Kidney (tissue), 14 donors: ENCODE data around the gene INPP5A. TPM values are rescaled to one million over a fixed set of nuclear protein-coding genes. Genes with fewer than 3 reads are reported as not detected.

ENCODE experiments used
- DNase-seq, 5 donors: peaks; one replicate each; pipeline ENCODE4 v3.0.0-alpha.2; 2013 to 2020
- FAIRE-seq: peaks from 2 replicates; lab custom pipeline; 2012; peaks lifted over from hg19 to GRCh38; lab: Jason Lieb, UNC
- H3K27ac ChIP-seq, 2 donors: one replicate each; pipeline ENCODE4 v1.7.0; 2013; ENCODE audit warnings: low read depth in 2 of 2, low read length in 2 of 2, inconsistent platforms in 1 of 2
- H3K27me3 ChIP-seq: one replicate; pipeline ENCODE4 v1.7.1; 2013; ENCODE audit warnings: low read length, inconsistent platforms; ENCODE audit not compliant: control insufficient read depth, insufficient read depth
- H3K36me3 ChIP-seq, 3 donors: one replicate each; pipeline versions ENCODE4 v1.7.0 to v1.7.1; 2013; ENCODE audit warnings: low read length in 3 of 3, control low read depth in 1 of 3, inconsistent platforms in 1 of 3; ENCODE audit not compliant: insufficient read depth in 3 of 3, control insufficient read depth in 2 of 3
- H3K4me1 ChIP-seq, 3 donors: one replicate each; pipeline versions ENCODE4 v1.7.0 to v1.7.1; 2013; ENCODE audit warnings: low read length in 3 of 3, inconsistent platforms in 1 of 3, low read depth in 1 of 3; ENCODE audit not compliant: control insufficient read depth in 2 of 3, insufficient read depth in 2 of 3
- H3K4me3 ChIP-seq, 3 donors: one replicate each; pipeline versions ENCODE4 v1.7.0 to v1.8.1; 2013; ENCODE audit warnings: low read length in 3 of 3, control low read depth in 1 of 3, inconsistent platforms in 1 of 3
- H3K9ac ChIP-seq, 3 donors: one replicate each; pipeline versions ENCODE4 v1.7.0 to v1.7.1; 2013; ENCODE audit warnings: low read length in 3 of 3, control low read depth in 1 of 3, inconsistent platforms in 1 of 3
- H3K9me3 ChIP-seq, 3 donors: one replicate each; pipeline versions ENCODE4 v1.7.0 to v1.7.1; 2013; ENCODE audit warnings: low read length in 3 of 3, control low read depth in 1 of 3, inconsistent platforms in 1 of 3; ENCODE audit not compliant: control insufficient read depth in 2 of 3, insufficient read depth in 1 of 3
- intact Hi-C: fragments of 100-400 bp; cut with DNase I; formaldehyde crosslinking; loops from one replicate; pipeline ENCODE4 v1.11.1; 2022
- polyA plus RNA-seq: library from polyadenylated mRNA; stranded (reverse); fragments of 350-450 nt; fragmentation: Illumina TruSeq; extraction: RNeasy Lipid Tissue Mini Kit (QIAGEN cat#74804); gene quantifications from one replicate; pipeline ENCODE4 v1.2.3, GENCODE V29; 2014; ENCODE audit warnings: low read depth, low replicate concordance; ENCODE audit not compliant: insufficient read depth
- total RNA-seq: library from RNA; stranded (reverse); fragmentation: NEBNext Ultra II Directional; extraction: Animal tissue kit (Norgen Biotek cat#: 25700); gene quantifications from one replicate; pipeline ENCODE4 v1.2.1, GENCODE V29; 2021
- TF ChIP-seq, protein P1 (sequence below): IDR thresholded peaks from 3 replicates; pipeline ENCODE4 v1.5.1; 2012; ENCODE audit warnings: mild to moderate bottlenecking, moderate library complexity, borderline replicate concordance; ENCODE audit not compliant: insufficient read depth; ENCODE audit errors: extremely low read depth
- donor health status: control.
- donor health status: control.
- donor health status: control.
- donor health status: control.
- donor health status: control.
- donor health status: DM: yes; HTN: yes; CAD: no.
- donor health status: Normal renal cell carcinoma (clear cell type).

The INPP5A gene
- total and polyA plus RNA-seq, 2 donors from 2014 or later: 20.8 to 40.3 TPM

DNA sequence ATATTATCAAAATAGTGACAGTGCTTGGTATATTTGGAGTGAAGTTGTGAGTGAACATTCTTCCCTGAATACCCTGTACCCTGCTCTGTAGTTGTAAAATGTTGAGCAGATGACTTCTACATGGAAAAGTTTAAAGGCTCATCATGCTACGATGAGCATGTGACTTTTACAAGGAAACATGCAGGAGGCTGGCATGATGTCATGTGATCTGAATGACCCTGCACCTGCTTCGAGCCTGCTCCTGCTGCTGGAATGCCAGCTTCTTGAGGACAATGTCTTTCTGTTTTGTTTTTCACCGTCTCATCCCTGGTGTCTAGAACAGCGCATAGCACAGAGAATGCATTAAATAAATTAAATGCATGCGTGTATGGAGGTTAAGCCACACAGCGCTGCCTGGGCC, 5.4 kb upstream of the INPP5A start:
- no peaks in the 10 kb centered on the region for H3K27me3 ChIP-seq
- peaks cover 0 to 15% (median 3%) of the 10 kb centered on the region in 3 donors for H3K4me1 ChIP-seq
- DNase-seq (peak in 1 of 5 donors; percentile 28), FAIRE-seq (no peak)
- no peaks in the 10 kb centered on the region for H3K36me3 ChIP-seq
- no peak overlapping the region for H3K9ac ChIP-seq
- no peak overlapping the region for H3K4me3 ChIP-seq
- H3K9me3 ChIP-seq: no peaks in the 10 kb centered on the region
- TF ChIP-seq, protein P1, sequence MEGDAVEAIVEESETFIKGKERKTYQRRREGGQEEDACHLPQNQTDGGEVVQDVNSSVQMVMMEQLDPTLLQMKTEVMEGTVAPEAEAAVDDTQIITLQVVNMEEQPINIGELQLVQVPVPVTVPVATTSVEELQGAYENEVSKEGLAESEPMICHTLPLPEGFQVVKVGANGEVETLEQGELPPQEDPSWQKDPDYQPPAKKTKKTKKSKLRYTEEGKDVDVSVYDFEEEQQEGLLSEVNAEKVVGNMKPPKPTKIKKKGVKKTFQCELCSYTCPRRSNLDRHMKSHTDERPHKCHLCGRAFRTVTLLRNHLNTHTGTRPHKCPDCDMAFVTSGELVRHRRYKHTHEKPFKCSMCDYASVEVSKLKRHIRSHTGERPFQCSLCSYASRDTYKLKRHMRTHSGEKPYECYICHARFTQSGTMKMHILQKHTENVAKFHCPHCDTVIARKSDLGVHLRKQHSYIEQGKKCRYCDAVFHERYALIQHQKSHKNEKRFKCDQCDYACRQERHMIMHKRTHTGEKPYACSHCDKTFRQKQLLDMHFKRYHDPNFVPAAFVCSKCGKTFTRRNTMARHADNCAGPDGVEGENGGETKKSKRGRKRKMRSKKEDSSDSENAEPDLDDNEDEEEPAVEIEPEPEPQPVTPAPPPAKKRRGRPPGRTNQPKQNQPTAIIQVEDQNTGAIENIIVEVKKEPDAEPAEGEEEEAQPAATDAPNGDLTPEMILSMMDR: no peak
- H3K27ac ChIP-seq: no peak overlapping the region
- intact Hi-C loops: no loop called here

DNA sequence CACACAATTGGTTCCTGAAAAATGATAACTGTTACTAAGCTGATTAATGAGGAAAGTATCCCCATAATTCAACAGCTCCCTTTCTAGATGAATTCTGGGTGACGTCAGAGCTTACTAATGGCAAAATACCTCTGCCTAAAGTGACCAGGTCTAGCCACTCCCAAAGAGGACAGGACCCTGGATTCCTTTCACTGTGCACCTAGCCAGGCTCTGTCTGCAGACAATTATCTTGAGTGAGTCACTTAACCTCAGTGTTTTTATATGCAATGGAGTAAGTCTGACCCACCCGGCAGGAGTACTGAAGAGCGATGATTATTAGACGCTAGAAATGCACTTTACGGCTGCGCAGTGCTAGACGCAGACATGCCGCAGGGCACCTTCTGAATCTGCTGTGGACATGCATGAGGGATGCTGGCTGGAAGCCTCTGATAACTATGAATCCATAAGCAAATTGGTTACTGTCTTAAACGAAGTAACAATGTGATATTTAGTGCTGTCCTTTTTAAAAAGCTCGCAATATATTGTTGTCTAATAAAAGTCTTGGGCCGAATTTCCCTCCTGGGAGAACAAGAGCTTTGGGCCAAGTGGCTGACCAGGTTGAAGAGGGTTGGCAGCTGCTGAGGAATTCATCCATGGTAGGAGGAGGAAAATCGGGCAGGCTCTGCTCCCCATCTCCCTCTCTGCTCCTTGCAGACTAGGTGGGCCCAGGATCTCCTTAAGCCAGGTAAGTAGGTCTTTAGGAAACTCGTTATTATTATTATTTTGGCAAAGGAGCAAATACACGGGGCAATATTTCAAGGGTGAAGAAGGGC, 4.6 kb upstream of the INPP5A start:
- TF ChIP-seq, protein P1: no peak
- Histone ChIP-seq H3K9me3 (no peaks in the 10 kb centered on the region), H3K36me3 (no peaks in the 10 kb centered on the region), H3K27me3 (no peaks in the 10 kb centered on the region), H3K4me3 (no peak overlapping the region), H3K9ac (no peak overlapping the region), H3K27ac (no peak overlapping the region), H3K4me1 (peaks cover 0 to 11% (median 3%) of the 10 kb centered on the region in 3 donors)
- FAIRE-seq (no peak), DNase-seq (peak in 1 of 5 donors; percentile 29)
- intact Hi-C loops: no loop called here

DNA sequence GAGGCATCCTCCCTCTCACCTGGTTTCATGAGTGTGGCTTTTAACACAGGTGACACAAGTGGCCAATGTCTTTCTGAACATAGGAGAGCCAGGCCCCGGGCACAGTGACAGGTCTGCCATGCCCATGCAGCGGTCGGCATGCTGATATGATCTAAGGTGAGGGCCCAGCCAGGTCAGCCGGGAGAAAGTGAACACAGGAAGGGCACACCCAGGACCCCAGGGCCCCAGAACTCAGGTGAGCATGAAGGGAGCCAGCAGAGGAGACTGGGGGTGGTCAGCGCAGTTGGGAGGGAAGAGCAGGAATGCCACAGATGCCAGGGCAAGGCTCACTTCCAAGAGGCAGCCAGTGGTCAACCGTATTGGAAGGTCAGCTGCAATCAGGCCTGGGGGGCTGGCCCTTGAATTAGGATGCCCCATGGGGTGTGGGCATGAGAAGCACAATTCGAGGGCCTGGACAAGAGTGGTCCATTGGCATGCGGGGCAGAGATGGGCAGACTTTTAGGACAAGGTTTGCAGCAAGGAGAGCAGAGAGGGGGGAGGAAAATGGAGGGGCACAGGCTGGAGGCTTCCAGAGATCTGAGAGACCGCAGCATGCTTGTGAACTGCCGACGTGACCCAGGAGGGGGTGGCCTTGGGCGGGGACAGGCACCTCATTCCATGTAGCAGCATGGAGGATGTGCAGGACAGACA, 3.9 kb upstream of the INPP5A start:
- H3K4me1 ChIP-seq: peaks cover 0 to 15% (median 8%) of the 10 kb centered on the region in 3 donors
- no peak overlapping the region for H3K27ac ChIP-seq
- no peak overlapping the region for H3K9ac ChIP-seq
- H3K36me3 ChIP-seq: no peaks in the 10 kb centered on the region
- no peak overlapping the region for H3K4me3 ChIP-seq
- TF ChIP-seq, protein P1: no peak
- no peaks in the 10 kb centered on the region for H3K27me3 ChIP-seq
- FAIRE-seq (no peak), DNase-seq (peak in 2 of 5 donors; percentile 45 to 61)
- intact Hi-C loops: no loop called here
- no peaks in the 10 kb centered on the region for H3K9me3 ChIP-seq
